HG02884 (cell line): ENCODE data around the gene RASSF10.

ENCODE experiments used
- ATAC-seq: cut with Tn5 transposase; IDR thresholded peaks from one replicate; pipeline ENCODE4 v1.9.1; 2021; ENCODE audit warnings: mild to moderate bottlenecking, moderate library complexity; ENCODE audit not compliant: unreplicated experiment

RASSF10 gene

GRCh38 chr11:12993626-12994025, 15.5 kb upstream of the RASSF10 start:
- no peak for ATAC-seq

GRCh38 chr11:12994476-12994875, 14.6 kb upstream of the RASSF10 start:
- no peak for ATAC-seq

DNA sequence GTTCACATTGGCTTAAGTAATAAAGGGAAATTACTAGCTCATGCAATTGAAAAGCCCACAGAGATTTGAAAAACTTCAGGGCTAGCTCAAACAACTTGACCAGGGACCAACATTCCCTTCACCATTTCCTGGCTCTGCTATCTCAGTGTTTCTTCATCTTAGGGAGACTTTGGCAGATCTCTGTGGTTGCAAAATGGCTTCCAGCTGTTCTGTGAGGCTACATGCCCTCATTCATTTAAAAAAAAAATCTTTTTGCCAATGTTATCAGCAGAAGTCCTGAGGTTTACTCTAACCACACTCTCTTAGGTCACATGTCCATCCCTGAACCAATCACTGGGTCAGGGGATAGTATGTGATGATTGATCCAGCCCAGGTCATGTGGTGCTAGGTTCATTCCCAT, 13.9 kb upstream of the RASSF10 start:
- ATAC-seq = no peak

DNA sequence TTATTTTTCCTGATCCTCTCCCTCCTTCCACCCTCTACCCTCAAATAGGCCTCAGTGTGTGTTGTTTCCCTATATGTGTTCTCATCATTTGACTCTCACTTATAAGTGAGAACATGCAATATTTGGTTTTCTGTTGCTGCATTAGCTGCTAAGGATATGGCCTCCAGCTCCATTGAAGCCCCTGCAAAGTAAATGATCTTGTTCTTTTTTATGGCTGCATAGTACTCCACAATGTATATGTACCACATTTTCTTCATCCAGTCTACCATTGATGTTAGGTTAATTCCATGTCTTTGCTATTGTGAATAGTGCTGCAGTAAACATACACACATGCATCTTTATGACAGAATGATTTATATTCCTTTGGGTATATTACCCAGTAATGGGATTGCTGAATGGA, 13.3 kb upstream of the RASSF10 start:
- ATAC-seq = no peak

GRCh38 chr11:12997168-12997567, 11.9 kb upstream of the RASSF10 start:
- no peak for ATAC-seq

DNA sequence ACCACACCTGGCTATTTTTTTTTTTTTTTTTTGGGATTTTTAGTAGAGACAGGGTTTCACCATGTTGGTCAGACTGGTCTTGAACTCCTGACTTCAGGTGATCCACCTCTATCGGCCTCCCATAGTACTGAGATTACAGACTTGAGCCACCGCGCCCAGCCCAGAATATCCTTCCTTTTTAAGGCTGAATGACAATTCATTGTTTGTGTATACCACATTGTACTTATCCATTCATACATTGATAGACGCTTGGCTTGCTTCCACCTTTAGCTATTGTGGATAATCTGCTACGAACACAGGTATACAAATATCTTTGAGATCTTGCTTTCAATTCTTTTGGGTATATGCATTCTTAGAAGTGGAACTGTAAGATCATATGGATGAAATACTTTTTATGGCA, 10.8 kb upstream of the RASSF10 start:
- ATAC-seq = no peak

DNA sequence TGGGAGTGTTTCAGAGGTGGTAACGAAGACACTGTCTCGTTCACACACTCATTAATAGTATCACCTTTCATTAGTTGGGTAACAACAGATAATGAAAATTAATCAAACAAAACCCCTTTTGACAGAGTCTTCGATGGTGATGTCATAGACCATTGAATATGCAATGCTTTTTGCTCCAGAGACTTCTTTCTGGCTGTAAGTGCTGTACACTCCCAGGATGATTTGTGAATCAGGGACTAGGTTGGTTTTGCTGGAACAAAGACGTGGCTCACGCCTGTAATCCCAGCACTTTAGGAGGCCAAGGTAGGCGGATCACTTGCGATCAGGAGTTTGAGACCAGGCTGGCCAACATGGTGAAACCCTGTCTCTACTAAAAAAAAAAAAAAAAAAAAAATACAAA, 9.5 kb upstream of the RASSF10 start:
- no peak for ATAC-seq

- ATAC-seq = no peak
Observed at GRCh38 chr11:13000116-13000515, 9.0 kb upstream of the RASSF10 start.

- no peak for ATAC-seq
Observed at GRCh38 chr11:13000721-13001120, 8.4 kb upstream of the RASSF10 start.

- no peak for ATAC-seq
Observed at GRCh38 chr11:13003736-13004493, 5.2 kb upstream of the RASSF10 start.

GRCh38 chr11:13007182-13008060, 1.7 kb upstream of the RASSF10 start:
- ATAC-seq = no peak

GRCh38 chr11:13008061-13008435, 1.1 kb upstream of the RASSF10 start:
- no peak for ATAC-seq

GRCh38 chr11:13009476-13009920, 382 bp downstream of the RASSF10 start:
- ATAC-seq = no peak

DNA sequence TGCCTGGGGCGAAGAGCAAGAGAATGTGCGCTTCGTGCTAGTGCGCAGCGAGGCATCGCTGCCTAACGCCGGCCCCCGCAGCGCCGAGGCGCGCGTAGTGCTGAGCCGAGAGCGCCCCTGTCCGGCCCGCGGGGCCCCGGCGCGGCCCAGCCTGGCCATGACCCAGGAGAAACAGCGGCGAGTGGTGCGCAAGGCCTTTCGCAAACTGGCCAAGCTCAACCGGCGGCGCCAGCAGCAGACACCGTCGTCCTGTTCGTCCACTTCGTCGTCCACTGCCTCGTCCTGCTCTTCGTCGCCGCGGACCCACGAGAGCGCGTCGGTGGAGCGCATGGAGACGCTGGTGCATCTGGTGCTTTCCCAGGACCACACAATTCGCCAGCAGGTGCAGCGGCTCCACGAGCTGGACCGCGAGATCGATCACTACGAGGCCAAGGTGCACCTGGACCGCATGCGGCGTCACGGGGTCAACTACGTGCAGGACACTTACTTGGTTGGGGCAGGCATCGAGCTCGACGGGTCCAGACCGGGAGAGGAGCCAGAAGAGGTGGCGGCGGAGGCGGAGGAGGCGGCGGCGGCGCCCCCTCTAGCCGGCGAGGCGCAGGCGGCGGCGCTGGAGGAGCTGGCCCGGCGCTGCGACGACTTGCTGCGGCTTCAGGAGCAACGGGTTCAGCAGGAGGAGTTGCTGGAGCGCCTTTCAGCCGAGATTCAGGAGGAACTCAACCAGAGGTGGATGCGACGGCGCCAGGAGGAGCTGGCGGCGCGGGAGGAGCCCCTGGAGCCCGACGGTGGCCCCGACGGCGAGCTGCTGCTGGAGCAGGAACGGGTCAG, 1.0 kb downstream of the RASSF10 start:
- no peak for ATAC-seq

DNA sequence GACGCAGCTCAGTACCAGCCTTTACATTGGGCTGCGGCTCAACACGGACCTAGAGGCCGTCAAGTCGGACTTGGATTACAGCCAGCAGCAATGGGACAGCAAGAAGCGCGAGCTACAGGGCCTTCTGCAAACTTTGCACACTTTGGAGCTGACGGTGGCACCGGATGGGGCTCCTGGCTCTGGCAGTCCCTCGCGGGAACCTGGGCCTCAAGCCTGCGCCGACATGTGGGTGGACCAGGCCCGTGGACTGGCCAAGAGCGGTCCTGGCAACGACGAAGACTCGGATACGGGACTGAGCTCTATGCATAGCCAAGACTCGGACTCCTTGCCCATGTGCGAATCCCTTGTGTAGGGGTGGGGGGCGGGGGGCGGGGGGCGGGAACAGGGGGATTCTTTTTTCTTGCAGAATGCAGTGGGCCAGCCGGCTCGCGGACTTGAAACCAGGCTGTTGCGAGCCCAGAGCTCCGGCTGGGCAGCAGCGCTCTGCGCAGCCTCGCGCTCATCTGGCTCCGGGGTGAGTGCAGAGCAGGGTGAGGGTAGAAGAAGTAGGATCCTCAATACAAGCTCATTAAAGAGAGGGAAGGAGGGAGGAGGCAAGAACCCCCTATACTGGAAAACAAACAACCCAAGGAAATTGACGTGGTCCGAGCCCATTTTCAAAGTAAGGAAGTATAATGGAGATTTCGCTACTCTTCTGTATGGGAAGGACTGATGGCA, 1.8 kb downstream of the RASSF10 start:
- ATAC-seq = no peak

DNA sequence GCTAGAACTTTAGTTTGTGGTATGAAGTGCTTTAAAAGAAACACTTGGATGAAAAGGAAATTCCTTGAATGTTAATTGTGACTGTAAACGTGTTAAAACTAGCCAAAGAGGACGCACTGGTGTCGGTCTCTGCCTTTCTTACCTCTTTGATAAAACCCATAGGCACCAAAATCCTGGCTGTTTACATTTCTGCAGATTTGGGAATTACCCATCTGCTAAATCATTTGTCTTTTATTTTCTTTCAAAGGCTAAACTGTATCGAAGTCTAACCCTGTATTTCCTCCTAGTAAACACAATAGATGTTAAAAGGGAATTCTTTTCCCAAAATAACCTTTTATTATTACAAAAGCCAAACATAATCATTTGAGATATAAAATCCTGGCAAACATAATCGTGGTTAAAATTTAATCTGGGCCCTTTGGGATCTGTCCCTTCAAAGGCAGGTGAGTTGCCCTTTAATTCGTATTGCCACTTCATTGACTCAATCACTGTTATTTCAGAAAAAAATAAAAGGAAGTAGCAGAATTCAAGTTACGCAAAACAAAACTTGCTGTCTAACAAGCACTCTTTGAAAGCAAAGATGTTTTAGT, 2.4 kb downstream of the RASSF10 start:
- no peak for ATAC-seq

- no peak for ATAC-seq
Observed at GRCh38 chr11:13012056-13012661, 3.0 kb downstream of the RASSF10 start.

DNA sequence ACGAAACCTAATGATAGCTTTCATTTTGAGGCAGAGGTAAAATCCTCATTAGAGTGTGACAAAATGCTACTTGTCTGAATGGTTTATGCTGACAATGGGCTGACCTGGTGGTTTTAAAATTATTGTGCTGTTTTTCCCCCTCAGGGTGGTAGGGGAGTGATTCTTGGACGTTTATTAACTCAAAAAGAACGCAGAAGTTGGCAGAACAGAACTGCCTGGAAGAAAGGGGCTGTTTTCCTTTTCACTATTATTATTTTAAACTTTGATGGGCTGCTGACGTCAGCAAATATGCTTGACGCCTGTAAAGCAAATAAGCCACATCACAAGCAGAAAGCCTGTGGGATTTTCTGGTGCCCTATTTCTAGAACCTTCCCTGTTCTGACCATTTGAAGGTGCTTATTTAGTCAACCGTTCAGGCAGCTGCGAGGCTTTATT, 4.0 kb downstream of the RASSF10 start:
- no peak for ATAC-seq

DNA sequence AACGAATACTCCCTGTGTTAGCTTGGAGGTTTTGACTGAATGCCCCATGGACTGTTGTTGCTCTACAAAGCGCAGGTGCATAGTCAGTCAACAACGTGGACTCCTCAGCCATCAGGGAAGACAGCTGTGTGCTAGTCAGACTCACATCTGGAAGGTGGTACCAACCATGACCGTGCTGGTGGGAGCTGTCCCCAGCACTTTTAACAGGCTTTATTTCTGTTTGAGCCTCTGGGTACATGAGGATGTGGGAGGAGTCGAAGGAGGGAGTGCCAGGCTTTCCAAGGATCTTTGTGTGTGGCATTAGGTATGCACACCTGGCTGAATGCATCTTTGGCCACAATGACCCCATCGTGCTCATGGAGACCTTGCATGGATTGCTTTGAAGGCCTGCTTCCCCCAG, 6.6 kb downstream of the RASSF10 start:
- ATAC-seq = no peak

- no peak for ATAC-seq
Observed at GRCh38 chr11:13016415-13016814, 7.3 kb downstream of the RASSF10 start.
